GM19372 (cell line): ENCODE results near the gene IL1F10.

Experiments used
- ATAC-seq: cut with Tn5 transposase; IDR thresholded peaks from one replicate; pipeline ENCODE4 v1.9.1; 2021; ENCODE audit warnings: mild to moderate bottlenecking, low read depth, moderate library complexity; ENCODE audit not compliant: unreplicated experiment

IL1F10 gene, protein sequence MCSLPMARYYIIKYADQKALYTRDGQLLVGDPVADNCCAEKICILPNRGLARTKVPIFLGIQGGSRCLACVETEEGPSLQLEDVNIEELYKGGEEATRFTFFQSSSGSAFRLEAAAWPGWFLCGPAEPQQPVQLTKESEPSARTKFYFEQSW

DNA sequence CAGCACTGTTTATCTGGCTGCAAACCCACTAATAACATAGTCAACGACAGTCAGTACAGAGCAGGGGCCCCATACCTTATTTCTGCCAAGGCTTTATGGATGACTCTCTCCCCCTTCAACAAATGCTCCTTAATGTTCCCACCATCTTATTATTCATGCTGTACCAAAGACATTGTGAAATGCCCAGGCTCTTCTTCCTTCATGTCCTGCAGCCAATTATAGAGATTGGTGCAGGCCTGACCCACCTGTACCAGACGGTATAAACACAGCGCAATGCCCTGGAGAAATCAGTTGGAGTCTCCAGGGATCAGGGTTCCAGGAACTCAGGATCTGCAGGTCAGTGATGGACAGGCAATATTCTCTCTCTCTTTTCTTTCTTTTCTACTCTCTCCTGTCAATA lies at the start of gene IL1F10:
Gene IL1F10, plus strand, starts transcription at position 290 of the 400 bp plus-strand sequence. CDS start 4,769 bp downstream, outside the sequence.
- no peak for ATAC-seq

DNA sequence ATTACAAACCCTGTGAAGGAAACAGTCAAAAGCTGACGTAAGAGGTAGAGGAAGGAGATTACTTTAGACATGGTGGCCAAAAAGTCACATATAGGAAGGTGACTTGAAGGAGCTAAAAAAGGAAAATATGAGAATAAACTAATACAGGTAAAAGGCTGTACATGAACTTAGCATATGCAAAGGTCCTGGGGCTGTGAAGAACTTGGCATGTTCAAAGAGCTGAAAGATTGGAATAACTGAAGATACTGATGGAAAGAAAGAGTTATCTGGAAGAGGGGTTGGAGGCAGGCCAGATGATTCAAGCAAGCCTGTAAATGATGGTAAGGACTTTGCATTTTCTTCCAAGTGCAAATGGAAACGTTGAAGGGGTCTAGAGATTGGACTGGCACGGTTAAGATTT lies 49.3 kb upstream of the IL1F10 start:
- ATAC-seq: no peak

DNA sequence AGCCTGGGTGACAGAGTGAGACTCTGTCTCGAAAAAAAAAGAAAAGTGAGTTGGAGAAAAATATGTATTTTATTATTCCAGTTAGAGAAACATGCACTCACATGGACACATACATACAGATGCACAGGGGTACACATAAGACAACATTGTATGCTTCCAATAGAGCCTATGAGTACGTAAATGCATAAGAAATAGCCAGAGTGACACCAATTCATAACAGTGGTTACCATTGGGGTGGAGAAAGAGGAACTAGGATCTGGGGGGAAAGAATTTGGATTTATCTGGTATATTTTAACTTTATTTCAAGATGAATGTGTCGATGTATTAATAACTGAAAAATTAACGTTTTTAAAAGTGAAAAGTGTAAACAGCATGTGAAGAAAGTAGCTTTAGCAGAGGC lies 46.5 kb upstream of the IL1F10 start:
- no peak for ATAC-seq

DNA sequence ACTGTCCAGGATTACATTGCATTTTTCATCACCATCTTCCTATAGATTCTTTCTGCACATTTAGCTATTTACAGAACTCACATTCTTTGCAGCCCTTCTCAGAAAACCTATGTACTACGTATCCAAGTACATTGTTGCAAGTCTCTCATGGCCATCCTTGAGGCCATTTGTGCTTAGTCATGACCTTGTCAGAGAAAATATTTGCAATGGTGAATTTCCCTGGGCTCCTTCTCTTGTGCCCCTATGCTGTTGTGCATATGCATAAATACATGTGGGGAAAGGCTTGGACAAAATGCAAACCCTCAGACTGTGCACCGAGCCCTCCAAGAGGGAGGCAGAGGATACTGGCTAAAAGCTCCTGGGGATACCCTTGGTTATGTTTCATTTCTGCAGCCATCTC lies 43.0 kb upstream of the IL1F10 start:
- ATAC-seq: no peak

DNA sequence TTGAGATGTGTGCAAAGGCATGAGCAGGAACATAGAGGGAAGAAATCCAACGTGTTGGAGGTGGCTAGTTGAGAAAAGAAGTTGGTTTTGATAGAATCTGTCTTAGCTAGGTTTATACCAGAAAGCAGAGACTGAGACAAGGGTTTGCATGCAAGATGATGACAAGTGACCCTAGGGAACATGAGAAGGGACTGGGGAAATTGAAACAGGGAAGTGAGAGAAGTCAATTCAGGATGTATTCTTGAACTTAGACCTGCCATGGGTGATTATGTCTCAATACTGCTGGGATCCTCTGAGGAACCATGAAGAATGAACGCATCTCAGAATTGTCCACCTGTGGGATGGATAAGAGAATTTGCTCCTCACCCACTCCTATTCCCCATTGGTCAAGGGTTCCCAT lies 42.0 kb upstream of the IL1F10 start:
- ATAC-seq: no peak

DNA sequence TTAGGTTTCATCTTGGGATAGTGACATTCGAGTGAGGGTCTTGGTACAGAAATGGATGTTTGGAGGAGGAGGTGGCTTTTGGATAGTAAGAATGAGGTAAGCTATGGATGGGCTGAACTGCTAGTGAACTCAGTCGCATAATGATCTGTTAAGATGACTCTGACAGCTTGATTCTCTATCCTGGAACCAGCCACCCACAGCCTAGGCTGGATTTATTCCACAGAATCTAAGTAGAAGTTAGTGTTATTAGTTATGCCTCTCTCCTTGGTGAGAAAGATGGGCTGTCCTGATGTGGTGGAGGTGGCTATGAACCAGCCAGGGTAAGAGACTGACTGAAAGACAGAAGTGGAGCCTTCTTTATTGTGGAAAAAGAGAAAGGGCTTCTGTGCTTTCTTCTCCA lies 40.1 kb upstream of the IL1F10 start:
- no peak for ATAC-seq

DNA sequence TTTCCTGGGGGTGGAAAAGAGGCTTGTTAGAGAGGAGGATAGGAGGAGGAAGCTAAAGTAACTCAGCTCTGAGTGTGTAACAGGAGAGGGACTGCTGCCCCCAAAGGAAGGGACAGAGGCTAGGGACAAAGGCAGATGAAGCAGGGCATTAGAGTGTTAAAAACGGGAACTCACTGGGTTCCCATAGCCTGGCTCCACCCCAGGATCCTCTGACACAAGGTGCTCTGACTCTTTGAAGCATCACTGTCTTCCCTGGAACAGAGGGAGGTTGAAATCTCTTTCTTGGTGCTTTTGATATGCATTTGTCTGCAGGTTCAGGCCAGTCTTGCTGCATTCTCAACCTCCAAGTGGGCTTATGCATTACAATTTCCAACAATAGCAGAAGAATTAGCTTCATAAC lies 39.7 kb upstream of the IL1F10 start:
- no peak for ATAC-seq

DNA sequence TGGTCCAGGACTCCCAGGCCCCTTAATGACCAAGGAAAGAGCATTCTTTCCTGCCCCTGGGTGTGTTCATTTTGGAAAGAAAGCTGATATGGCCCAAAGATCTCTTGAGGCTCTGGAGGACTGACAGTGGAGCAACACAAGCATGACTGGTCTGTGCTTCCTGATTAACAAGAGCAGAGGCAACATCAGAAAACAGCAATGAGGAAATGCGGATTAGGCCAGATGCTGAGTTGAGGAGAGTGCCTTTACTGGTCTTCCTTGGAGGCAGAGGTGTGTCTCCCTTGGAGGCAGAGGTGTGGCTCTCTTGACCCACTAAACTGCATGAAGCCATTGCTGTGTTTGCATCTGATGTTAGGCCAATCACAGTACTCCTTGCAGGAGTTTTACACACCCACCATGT lies 35.0 kb upstream of the IL1F10 start:
- no peak for ATAC-seq

DNA sequence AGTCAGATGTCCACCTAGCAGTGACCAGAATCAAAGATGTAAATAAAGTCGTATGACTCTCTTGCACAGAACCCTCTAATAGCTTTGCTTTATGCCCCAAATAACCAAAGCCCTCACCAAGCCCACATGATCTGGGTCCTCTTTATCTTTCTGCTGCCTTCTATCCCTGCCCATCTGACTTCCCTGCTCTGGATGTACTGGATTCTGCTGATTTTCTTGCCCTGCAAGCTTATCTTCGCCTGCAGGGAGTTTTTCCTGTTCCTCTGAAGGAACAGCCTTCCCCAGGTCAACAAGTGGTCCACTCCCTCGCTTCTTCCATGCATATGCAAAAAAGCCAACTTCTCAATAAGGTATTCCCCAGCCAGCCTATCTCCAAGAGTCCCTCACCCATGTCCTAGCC lies 33.8 kb upstream of the IL1F10 start:
- ATAC-seq: no peak

DNA sequence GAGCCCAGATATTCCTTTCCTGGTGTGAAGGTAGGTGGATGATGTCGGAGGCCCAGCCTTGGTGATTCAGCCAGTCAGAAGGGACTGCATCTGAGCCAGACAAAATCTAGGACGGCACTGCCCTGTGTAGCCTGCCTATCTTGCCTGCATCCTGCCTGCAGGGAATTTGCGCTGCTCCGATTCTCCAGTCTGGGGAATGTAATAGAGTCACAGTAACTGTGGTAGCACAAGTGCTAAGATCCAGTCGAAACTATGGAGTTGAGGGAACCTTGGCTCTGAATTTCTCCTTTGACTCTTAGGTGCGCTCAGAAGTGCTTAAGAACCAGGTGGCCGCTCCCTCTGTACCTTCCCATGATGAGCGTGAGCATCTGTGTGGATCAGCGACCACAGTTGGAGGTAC lies 31.0 kb upstream of the IL1F10 start:
- ATAC-seq: no peak

DNA sequence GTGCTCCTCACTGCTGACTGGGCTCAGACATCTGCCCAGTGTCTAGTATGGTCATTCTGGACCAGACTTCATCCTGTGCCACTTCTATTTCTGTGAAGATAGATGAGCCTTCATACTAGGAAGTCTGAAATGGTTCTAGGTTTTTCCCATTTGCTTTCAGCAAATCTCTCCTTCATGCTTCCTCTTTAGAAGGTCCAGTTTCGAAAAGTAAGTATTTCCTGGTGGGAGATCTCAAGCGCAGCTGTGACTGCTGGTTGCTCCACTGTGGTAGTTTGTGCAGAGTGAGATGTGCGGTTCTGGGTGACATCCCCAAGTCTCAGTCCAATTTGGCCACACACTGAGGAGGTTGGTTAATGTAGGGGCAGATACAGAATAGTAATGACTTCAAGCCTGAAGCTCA lies 29.5 kb upstream of the IL1F10 start:
- ATAC-seq: no peak

DNA sequence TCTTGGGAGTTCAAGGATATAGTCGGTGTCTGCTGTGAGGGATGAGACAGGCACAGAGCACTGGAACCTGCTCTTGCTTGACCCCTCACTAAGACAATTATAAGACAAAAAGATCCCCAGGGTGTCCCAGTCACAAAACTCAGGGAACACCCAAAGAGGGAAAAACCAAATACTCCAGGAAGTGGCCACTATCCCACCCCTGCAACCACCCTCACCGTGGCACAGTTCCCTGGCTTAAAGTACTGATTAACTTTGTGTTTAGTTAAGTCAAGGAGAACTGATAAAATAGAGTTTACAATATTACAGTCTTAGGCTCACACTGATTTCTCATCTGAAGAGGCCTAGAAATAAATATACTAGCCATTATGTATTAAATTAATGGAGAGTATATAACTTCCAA lies 28.6 kb upstream of the IL1F10 start:
- ATAC-seq: no peak

DNA sequence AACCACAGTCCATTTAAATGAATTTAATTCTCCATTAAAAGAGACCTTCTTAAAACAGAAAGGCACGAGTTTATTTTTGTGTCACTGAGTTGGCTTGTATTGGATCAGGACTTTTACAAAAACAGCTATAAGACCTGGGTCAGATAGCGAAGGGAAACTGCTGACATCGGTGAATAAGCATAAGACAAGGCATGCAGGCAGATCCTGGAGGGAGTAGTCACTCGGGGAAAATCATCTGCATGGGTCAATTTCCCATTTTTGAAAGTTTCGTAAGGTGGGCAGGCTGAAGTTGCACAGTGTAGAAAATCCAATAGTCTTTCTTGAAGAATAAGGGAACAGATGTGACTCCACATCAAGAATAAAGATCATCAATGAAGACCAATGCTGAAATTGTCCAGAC lies 28.1 kb upstream of the IL1F10 start:
- no peak for ATAC-seq

DNA sequence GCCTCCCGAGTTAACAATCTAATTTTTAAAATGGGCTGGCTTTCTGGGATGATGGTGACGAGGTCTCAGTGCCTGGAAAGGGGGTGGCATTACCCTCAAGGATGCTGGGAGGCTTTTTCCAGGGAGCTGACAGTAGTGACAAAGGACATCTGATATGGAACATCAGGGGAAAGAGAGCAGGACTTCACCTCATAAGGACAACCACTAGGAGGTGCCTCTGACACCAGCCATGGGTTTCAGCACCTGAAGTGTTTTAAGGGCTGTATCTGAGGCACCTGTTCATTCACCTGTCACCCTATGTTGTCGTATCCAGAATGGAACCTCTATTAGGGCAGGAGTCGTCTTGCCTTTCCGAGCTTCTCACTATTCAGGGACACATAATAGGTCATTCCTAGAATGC lies 25.9 kb upstream of the IL1F10 start:
- no peak for ATAC-seq

DNA sequence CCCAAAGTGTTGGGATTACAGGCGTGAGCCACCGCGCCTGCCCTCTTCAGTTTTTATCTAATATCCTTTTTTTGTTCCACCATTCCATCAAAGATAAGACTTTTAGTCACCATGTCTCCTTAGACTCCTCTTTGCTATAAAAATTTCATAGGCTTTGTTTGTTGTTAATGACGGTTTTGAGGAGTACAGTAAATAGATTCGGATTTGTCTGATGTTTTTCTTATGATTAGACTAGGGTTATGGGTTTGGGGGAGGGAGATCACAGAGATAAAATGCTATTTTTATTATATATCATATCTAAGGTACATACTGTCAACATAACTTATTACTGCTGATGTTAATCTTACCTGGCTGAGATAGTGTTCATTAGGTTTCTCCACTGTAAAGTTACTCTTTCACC lies 21.3 kb upstream of the IL1F10 start:
- no peak for ATAC-seq

DNA sequence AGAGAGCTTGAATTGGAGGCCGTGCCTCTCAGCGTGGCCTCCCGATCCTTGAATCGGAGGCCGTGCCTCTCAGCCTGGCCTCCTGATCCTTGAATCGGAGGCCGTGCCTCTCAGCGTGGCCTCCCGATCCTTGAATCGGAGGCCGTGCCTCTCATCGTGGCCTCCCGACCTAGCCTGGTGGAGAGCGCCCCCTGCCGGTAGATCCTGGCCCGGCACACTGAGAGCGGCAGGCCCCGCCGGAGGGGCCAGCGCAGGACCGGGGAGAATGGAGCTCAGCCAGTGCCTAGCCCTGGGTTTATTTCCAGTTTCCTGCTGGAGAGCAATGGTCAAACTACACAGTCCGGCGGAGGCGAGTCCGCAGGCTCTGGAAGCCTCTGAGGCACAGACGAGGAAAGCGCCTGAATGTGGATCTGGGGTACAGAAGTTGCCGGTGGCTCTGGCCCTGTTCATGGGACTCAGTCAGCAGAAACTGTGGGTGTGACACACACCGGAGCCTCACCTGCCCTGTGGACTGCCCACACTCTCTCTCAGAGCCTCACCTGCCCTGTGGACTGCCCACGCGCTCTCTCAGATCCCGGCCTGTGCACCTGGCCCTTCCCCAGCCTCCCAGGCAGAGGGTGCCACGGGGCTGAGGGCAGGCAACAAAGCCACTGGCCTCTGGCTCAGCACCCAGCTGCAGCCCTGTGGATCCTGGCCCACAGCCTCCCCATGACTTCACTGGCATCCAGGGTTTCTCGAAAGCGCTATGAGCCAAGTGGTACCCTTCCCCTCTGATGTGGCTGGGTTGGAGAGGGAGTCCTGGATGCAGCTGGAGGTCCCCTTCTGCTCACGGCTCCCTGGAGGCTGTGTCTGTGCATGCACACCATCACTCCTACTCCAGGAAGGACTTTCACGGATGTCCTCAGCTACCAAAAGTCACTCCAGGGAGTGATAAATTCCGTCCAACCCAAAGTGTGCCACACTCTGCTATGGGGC lies 16.6 kb upstream of the IL1F10 start:
- no peak for ATAC-seq

DNA sequence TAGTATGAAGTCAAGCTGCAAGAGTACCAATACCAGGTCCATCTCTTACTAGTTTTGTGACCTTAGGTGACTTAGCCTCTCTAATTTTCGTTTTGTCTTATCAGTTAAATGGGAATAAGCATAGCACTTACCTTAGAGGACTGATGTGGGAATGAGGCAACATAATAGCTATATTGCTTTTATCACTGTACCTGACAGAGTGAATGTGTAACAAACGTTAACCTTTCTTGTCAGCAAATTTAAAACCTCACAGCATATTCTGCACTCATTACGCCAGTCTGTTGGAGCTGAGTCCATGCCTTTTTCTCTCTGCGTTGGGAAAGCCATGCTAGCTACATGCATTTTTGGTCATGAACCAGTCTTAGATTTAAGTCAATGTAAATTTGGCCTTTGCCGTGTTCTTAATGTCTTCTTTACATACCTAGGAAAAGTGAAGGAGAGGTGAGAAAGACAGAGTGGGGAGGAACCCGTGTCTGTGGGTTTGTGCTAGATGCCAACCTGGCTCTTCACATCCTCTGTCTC lies 15.3 kb upstream of the IL1F10 start, which contains the start of gene IL36B:
Gene IL36B, minus strand, starts transcription at position 472 of the 522 bp plus-strand sequence.
- ATAC-seq: no peak

DNA sequence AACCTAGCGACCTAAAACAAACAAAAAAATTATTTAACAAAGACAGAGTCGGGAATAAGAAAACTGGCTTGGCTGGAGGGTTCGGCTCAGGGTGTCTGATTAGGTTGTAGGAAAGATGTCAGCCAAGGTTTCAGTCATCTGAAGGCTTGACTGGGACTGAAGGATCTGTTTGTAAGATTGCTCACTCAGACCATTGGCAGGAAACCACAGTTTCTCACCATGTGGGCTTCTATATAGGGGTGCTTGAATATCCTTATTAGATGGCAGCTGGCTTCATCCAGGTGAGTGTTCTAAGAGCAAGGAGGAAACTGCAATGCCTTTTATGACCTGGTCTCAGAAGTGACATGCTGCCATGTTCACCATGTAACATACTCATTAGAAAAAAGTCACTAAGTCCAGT lies 14.1 kb upstream of the IL1F10 start:
- ATAC-seq: no peak

DNA sequence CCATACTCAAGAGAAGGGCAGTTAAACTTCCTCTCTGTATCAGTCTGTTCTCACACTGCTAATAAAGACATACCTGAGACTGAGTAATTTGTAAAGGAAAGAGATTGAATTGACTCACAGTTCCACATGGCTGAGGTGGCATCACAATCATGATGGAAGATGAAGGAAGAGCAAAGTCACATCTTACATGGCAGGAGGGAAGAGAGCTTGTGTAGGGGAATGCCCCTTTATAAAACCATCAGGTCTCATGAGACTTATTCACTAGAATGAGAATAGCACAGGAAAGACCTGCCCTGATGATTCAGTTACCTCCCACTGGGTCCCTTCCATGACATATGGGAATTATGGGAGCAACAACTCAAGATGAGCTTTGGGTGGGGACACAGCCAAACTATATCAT lies 13.7 kb upstream of the IL1F10 start:
- no peak for ATAC-seq

DNA sequence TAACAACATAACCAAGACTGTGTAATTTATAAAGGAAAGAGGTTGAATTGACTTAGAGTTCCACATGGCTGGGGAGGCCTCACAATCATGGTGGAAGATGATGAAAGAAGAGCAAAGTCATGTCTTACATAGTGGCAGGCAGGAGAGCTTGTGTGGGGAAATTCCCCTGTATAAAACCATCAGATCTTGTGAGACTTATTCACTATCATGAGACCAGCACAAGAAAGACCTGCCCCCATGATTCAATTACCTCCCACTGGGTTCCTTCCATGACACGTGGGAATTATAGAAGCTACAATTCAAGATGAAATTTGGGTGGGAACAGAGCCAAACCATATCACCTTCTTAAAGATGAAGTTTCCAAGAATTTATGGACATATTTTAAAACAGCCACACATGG lies 11.2 kb upstream of the IL1F10 start:
- ATAC-seq: no peak

DNA sequence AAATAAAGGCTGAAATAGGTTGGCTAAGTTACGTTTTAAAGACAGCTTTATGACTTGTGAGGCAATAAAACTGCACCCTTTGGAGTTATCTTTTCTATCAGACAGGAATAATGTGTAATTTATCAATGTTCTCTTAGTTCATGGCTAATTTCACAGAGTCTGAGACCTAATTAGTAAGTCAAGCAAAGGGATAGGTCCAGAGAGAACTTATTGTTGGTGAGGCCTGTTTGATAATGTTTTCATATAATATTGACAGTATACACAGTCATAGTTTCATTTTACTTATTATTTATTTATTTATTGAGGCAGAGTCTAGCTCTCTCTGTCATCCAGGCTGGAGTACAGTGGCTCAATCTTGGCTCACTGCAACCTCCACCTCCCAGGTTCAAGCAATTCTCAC lies 10.7 kb upstream of the IL1F10 start:
- no peak for ATAC-seq
